A549 treated with Hydrocortisone at 1 μM for 4 hours (cell line): Measurements from ENCODE around the gene CCDC122. TPM values are rescaled to one million over a fixed set of nuclear protein-coding genes. Genes with fewer than 3 reads are reported as not detected.

Source experiments
- total RNA-seq: library from RNA; stranded (reverse); fragments of 200-300 nt; extraction: Qiagen RNA extraction; gene quantifications from 5 replicates; pipeline ENCODE4 v1.2.3, GENCODE V29; 2022

CCDC122 gene
- total RNA-seq, result 1.7 to 3.8 TPM (median 3.0 TPM) in 5 replicates

GRCh38 chr13:43878892-43879754 lies at the start of gene CCDC122:
Gene CCDC122 (minus strand): TSS chr13:43879740. CDS start chr13:43869376, 10,364 bp downstream.

GRCh38 chr13:43879755-43880181 lies 228 bp upstream of the CCDC122 start, which contains the start of gene LACC1:
Gene LACC1 (plus strand): TSS chr13:43879904. CDS start chr13:43880986, 1,082 bp downstream.

GRCh38 chr13:43786766-43787517 lies 92.6 kb downstream of the CCDC122 start, which contains the start of gene ENOX1:
Gene ENOX1 (minus strand): TSS chr13:43786972.

Other genes with a start within 250 kb of the CCDC122 start
- 1.9 to 2.4 TPM (median 2.1 TPM) in 5 replicates for gene ENOX1, start 92.8 kb downstream of the CCDC122 start, total RNA-seq
- 2.8 to 4.7 TPM (median 3.1 TPM) in 5 replicates for gene LACC1, start 164 bp upstream of the CCDC122 start, total RNA-seq